WERI-Rb-1 (cell line): ENCODE results near the gene TOMM40.
"Not testable (repeated sequence)": the region's sequence is repeated elsewhere in the genome, so short reads cannot be mapped to it uniquely, and the experiment has no call there.

Experiments used
- DNase-seq: peaks from one replicate; pipeline ENCODE4 v3.0.0-alpha.2; 2020
- H3K27ac ChIP-seq: fragments of 250-450 bp; sonication (Bioruptor Pico); 2 replicates; pipeline ENCODE4 v1.5.1; 2020; ENCODE audit warnings: mild to moderate bottlenecking, moderate library complexity
- H3K27me3 ChIP-seq: fragments of 250-450 bp; sonication (Bioruptor Pico); 2 replicates; pipeline ENCODE4 v1.5.1; 2021; ENCODE audit warnings: mild to moderate bottlenecking, low read depth, moderate library complexity; ENCODE audit not compliant: insufficient read depth, severe bottlenecking
- H3K36me3 ChIP-seq: fragments of 250-450 bp; sonication (Bioruptor Pico); 2 replicates; pipeline ENCODE4 v1.5.1; 2020; ENCODE audit warnings: mild to moderate bottlenecking, moderate library complexity
- H3K4me3 ChIP-seq: 2 replicates; pipeline ENCODE4 v1.5.1; 2011; ENCODE audit warnings: low read depth, mild to moderate bottlenecking, control low read depth, low read length
- H3K9me3 ChIP-seq: fragments of 250-450 bp; sonication (Bioruptor Pico); 2 replicates; pipeline ENCODE4 v1.5.1; 2021; ENCODE audit warnings: mild to moderate bottlenecking, moderate library complexity; ENCODE audit not compliant: severe bottlenecking
- TF ChIP-seq, protein P1 (sequence below): IDR thresholded peaks from 2 replicates; pipeline ENCODE4 v1.5.1; 2011; ENCODE audit warnings: low read depth, mild to moderate bottlenecking, control low read depth, inconsistent platforms, low read length

TOMM40 gene

GRCh38 chr19:44875666-44876451, 15.2 kb upstream of the TOMM40 start:
- H3K27ac ChIP-seq, result peak overlapping the region; percentile 95
- TF ChIP-seq, protein P1, sequence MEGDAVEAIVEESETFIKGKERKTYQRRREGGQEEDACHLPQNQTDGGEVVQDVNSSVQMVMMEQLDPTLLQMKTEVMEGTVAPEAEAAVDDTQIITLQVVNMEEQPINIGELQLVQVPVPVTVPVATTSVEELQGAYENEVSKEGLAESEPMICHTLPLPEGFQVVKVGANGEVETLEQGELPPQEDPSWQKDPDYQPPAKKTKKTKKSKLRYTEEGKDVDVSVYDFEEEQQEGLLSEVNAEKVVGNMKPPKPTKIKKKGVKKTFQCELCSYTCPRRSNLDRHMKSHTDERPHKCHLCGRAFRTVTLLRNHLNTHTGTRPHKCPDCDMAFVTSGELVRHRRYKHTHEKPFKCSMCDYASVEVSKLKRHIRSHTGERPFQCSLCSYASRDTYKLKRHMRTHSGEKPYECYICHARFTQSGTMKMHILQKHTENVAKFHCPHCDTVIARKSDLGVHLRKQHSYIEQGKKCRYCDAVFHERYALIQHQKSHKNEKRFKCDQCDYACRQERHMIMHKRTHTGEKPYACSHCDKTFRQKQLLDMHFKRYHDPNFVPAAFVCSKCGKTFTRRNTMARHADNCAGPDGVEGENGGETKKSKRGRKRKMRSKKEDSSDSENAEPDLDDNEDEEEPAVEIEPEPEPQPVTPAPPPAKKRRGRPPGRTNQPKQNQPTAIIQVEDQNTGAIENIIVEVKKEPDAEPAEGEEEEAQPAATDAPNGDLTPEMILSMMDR, result no peak
- peaks cover 64% of the 10 kb centered on the region for H3K36me3 ChIP-seq
- H3K9me3 ChIP-seq, result no peaks in the 10 kb centered on the region
- DNase-seq, result peak; percentile 67
- H3K27me3 ChIP-seq, result no peaks in the 10 kb centered on the region
- H3K4me3 ChIP-seq, result no peak overlapping the region

GRCh38 chr19:44876930-44877535, 14.0 kb upstream of the TOMM40 start:
- peaks cover 58% of the 10 kb centered on the region for H3K36me3 ChIP-seq
- H3K27me3 ChIP-seq, result no peaks in the 10 kb centered on the region
- TF ChIP-seq, protein P1, result no peak
- no peak overlapping the region for H3K4me3 ChIP-seq
- H3K27ac ChIP-seq, result peak overlapping the region; percentile 95
- peak; percentile 87 for DNase-seq
- no peaks in the 10 kb centered on the region for H3K9me3 ChIP-seq

GRCh38 chr19:44878120-44878865, 12.8 kb upstream of the TOMM40 start:
- no peak overlapping the region for H3K4me3 ChIP-seq
- TF ChIP-seq, protein P1, result no peak
- DNase-seq, result no peak
- no peaks in the 10 kb centered on the region for H3K27me3 ChIP-seq
- H3K27ac ChIP-seq, result peak overlapping the region; percentile 95
- H3K9me3 ChIP-seq, result no peaks in the 10 kb centered on the region
- H3K36me3 ChIP-seq, result peaks cover 51% of the 10 kb centered on the region

- Histone ChIP-seq H3K4me3 (no peak overlapping the region), H3K9me3 (no peaks in the 10 kb centered on the region), H3K27me3 (no peaks in the 10 kb centered on the region), H3K36me3 (peaks cover 48% of the 10 kb centered on the region), H3K27ac (peak overlapping the region; percentile 95)
- peak; percentile 42 for DNase-seq
- TF ChIP-seq, protein P1, result no peak
These were observed 11.6 kb upstream of the TOMM40 start for GRCh38 chr19:44879309-44880065.

DNA sequence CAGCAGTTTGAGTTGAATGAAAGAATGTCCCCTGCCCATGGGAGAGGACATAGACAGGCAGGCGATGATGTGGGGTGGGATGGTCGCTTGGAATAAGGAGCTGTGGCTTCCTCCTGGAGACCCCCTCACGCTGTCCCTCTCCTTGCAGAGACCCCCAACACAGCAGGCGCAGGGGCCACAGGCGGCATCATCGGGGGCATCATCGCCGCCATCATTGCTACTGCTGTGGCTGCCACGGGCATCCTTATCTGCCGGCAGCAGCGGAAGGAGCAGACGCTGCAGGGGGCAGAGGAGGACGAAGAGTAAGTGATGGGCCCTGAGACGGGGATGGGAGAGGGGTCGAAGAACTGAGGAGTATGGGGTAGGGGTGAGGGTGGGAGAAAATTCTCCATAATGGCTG, 9.0 kb upstream of the TOMM40 start:
- Histone ChIP-seq H3K4me3 (no peak overlapping the region), H3K27ac (no peak overlapping the region), H3K27me3 (no peaks in the 10 kb centered on the region), H3K9me3 (no peaks in the 10 kb centered on the region), H3K36me3 (peaks cover 39% of the 10 kb centered on the region)
- DNase-seq, result no peak
- TF ChIP-seq, protein P1, result no peak

- H3K4me3 ChIP-seq, H3K27me3 ChIP-seq, H3K27ac ChIP-seq, H3K9me3 ChIP-seq, DNase-seq: not testable (repeated sequence)
- H3K36me3 ChIP-seq, result peaks cover 47% of the 10 kb centered on the region
These were observed 8.2 kb upstream of the TOMM40 start for GRCh38 chr19:44882619-44883397.
